Stimulated activated CD4-positive, alpha-beta T cell treated with anti-CD3 and anti-CD28 coated beads, Interleukin-2, amount 100 ng/mL, for 4 hours (primary cell): ENCODE data around the gene ZNF718.
"Not testable (repeated sequence)": the region's sequence is repeated elsewhere in the genome, so short reads cannot be mapped to it uniquely, and the experiment has no call there.

ENCODE experiments used
- DNase-seq: peaks from one replicate; pipeline ENCODE4 v3.0.0-alpha.2; 2020; ENCODE audit warnings: low read depth

Gene ZNF718

GRCh38 chr4:124275-125081, at the start of gene ZNF718:
TSS of gene ZNF718 (plus strand) at chr4:124501. CDS start at chr4:124671, 170 bp downstream.
- DNase-seq, result peak; percentile 85

DNA sequence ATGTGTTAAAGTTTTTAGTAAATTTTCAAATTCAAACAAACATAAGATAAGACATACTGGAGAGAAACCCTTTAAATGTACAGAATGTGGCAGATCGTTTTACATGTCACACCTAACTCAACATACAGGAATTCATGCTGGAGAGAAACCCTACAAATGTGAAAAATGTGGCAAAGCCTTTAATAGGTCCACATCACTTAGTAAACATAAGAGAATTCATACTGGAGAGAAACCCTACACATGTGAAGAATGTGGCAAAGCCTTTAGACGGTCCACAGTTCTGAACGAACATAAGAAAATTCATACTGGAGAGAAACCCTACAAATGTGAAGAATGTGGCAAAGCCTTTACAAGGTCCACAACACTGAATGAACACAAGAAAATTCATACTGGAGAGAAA, 38.4 kb upstream of the ZNF718 start:
- no peak for DNase-seq

DNA sequence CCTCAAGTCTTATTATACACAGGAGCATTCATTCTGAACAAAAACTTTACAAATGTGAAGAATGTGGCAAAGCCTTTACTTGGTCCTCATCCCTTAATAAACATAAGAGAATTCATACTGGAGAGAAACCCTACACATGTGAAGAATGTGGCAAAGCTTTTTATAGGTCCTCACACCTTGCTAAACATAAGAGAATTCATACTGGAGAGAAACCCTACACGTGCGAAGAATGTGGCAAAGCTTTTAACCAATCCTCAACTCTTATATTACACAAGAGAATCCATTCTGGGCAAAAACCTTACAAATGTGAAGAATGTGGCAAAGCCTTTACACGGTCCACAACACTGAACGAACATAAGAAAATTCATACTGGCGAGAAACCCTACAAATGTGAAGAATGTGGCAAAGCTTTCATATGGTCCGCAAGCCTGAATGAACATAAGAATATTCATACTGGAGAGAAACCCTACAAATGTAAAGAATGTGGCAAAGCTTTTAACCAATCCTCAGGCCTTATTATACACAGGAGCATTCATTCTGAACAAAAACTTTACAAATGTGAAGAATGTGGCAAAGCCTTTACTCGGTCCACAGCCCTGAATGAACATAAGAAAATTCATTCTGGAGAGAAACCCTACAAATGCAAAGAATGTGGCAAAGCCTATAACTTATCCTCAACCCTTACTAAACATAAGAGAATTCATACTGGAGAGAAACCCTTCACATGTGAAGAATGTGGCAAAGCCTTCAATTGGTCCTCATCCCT, 37.6 kb upstream of the ZNF718 start:
- not testable (repeated sequence) for DNase-seq

DNA sequence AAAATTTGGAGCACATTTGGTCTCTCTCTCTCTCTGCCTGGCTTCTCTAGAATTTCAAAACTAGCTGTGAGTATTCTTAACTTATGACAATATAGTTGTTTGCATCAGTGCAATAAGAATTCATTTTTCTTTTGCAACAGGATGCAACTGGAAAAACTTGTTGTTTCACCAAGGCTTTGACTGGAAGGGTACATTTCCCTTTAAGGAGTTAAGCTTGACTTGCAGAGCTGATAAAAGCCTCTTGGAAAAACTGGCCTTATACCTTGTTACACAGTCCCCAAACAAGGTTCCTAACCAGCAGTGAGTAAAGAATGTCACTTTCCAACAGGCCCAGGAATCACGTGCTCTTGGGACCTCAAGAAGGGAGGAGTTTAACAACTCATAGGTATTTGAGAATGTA, 25.9 kb upstream of the ZNF718 start:
- DNase-seq, result no peak

- no peak for DNase-seq
Observed at GRCh38 chr4:99863-100262, 24.4 kb upstream of the ZNF718 start.

DNA sequence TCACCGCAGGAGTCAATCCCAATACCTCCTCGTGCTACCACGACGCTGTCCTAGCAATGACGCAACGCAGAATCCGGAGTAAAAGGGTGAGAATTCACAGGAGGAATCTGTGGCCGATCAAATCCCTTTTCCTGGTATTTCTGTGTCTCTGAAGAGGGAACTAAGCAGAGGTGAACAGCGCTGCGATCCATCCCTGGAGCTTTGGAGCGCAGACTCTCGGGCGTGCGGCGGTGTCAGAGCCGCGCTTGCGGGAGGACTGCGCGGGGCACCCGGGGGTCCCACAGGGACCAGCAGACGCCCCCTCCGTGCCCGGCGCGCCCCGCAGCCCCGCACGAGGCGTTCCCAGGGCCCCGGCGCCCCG, 17.2 kb upstream of the ZNF718 start:
- no peak for DNase-seq

DNA sequence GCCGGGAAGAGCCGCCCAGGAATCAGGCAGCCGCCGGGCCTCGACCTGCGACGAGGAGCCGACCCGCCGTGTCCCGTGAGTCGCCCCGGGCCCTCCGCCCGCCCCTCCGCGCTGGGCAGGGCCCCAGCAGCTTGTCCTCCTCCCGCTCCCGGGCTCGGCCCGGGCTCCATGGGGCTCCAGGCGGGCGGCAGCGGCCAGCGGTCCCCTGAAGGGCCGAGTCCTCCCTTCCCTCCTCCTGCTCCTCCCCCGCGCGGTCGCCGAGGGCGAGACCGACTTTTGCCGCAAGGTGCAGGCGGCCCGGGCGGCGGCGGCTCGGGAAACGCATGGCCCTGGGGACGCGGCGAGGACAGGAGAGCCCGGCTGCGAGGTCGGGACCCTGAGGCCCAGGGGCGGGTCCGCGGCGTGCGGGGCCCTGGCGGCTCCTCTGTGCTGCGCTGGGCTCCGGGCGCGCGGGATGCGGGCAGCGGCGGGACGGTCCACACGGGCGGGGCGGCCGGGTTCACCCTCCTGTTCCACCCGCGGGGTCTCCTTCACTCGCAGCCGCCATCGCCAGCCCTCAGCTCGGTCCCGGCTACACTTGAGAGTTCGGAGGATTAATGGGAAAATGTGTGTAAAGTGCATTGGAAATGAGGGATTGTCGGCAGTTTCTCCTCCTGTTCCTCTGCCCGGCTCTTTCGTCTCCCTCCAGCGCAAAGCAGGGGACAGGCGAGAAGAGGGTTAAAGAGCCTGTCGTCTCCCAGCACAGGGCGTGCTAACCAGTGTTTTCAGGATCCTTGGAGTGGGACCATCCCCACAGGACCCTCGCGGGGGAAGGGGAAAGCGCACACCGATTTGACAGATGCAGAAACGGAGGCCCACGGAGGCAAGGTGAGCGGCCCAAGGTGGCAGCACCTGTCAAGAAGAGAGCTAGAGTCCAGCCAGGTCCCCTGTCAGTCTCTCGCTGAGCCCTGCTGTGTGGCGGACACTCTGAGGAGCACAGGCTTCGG, 16.6 kb upstream of the ZNF718 start:
- no peak for DNase-seq

- DNase-seq, result no peak
Observed at GRCh38 chr4:112771-113170, 11.5 kb upstream of the ZNF718 start.

- DNase-seq, result no peak
Observed at GRCh38 chr4:113732-114131, 10.6 kb upstream of the ZNF718 start.

DNA sequence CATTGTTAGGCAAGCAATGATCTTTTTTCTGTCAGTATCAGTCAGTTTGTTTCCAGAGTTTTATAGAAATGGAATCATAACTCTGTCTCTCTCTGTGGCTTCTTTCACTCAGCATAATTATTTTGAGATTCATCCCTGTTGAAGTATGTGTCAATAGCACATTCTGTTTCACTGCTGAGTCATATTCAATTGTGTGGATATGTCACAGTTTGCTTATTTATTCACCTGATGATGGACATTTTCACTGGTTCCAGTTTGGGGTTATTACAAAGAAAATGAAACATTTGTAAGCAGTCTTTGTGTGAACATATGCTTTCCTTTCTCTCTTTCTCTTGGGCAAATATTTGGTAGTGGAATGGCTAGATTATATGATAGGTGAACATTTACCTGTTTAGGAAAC, 10.2 kb upstream of the ZNF718 start:
- no peak for DNase-seq

- DNase-seq, result no peak
Observed at GRCh38 chr4:116499-116898, 7.8 kb upstream of the ZNF718 start.

- no peak for DNase-seq
Observed at GRCh38 chr4:120616-121015, 3.7 kb upstream of the ZNF718 start.

DNA sequence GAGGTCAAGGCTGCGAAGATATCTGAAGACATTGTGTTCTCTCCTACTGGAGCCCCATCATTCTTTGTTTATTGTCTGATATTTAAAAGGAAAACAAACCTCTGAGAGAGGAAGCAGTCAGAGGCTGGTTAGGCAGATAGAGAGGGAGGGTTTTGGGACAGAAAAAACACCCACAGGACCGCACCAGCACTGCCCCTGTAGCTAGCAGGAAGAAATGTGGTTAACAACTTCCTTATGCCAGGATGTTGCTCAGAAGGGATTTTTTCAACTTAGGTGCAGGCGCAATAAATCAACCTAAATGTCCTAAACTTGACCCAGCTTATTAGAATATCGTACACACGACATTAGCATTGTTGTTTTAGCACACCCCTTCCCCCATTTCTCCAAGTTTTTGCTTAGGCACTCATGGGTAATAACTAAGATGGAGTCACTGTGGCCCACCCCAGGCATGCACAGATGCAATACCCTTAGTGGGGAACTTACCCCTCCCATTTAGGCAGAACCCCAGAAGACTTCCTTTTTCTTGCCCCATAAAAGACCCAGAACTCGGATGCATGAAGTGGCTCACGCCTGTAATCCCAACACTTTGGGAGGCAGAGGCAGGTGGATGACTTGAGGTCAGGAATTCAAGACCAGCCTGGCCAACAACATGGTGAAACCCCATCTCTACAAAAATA, 2.8 kb upstream of the ZNF718 start:
- no peak for DNase-seq

DNA sequence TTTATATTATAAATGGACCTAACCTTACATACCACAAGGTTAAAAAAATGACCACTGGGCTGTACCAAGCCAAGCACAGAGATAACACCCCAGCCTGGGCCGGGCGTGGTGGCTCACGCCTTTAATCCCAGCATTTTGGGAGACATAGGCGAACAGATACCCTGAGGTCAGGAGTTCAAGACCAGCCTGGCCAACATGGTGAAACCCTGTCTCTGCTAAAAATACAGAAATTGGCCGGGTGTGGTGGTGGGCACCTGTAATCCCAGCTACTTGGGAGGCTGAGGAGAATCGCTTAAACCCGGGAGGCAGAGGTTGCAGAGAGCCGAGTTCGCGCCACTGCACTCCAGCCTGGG, 403 bp upstream of the ZNF718 start:
- not testable (repeated sequence) for DNase-seq

DNA sequence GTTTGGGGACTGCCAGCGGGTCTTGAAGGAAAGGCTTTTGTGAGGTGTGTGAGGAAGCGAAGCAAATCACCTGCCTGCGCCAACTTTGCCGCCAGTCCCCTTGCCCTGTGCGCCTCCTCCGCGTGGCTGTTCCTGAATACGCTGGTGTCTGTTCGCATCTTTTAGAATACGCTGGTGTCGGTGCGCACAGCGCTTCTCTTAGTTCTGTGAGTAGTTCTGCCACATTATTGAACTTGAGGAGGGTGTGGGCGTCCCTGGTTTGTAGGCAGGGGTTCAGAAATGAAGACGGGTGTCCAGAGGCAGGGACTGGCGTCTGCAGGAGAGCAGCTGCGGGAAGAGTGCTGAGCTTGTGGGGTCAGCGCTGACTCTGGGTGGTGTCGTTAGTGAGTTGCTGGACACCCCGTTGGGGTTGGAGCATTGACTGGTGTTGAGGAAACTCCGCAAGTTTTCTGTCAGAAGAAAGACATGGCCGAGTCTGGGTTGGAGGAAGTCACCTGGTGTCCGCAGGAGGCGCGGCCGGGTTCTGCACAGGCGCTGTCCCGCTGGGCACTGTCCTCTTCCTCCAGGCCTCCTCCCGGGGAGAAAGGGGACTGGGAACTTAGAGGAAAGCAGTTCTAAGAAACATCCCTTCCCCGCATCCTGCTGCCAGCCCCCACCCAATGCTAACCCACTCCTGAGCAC, 930 bp downstream of the ZNF718 start:
- DNase-seq, result peak; percentile 11

GRCh38 chr4:125833-126232, 1.5 kb downstream of the ZNF718 start:
- no peak for DNase-seq

DNA sequence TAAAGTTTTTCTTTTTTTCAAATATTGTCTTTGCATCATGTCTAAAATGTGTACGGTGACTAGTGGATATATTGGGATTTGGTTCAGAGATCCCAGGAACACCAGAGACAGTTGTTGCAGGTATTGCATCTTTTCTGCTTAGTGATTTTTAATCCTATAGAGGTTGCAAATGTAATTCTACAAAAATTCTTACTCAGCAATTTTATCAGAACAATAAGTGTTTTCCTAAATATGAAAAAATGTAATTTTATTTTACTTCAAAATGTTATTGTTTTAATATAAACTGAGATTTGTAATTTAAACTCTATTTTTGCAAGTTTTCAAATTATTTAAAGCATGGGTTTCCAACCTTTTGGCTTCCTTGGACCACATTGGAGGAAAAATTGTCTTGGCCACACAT, 8.2 kb downstream of the ZNF718 start:
- DNase-seq, result no peak

GRCh38 chr4:138935-139334, 14.6 kb downstream of the ZNF718 start:
- no peak for DNase-seq

DNA sequence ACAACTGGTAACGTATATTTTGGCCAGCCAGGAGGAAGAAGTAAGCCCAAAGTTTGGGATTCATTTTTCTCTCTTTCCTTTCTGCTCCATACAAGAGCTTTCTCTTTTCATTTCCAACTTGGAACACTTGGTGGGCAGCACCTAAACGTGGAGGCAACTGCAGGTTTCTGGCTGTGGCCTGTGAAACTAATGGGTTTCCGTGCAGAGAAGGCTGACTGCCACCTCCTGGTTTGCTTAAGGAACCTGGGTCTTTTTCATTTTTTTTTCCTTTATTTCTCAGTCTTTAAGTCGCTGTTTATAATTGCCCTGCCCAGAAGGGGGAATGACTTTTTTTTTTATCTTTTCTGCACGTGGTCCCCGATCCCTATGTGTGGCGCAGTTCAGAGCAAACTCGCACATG, 15.4 kb downstream of the ZNF718 start:
- DNase-seq, result no peak

DNA sequence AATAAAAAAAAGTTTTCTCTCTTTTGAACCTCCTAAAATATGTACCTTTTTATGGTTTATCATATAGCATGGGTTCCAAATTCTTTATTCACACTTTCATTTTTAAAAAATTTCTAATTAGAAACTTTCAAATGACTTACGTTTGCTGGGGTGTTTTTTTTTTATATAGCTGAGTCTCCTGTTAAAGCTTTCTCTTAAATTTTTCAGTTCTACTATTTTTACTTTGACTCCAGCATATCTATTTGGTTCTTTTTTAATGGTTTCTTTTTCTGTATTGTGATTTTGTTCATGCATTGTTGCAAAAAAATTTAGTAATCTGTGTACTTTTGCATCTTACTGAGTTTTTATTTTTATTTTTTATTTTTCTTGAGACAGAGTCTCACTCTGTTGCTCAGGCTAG, 22.3 kb downstream of the ZNF718 start:
- DNase-seq, result no peak

GRCh38 chr4:147233-147632, 22.9 kb downstream of the ZNF718 start:
- DNase-seq, result no peak
